Activated CD4-positive, alpha-beta T cell treated with anti-CD3 and anti-CD28 coated beads, Interleukin-2, amount 50 U/mL, for 16 hours (primary cell): ENCODE data around the gene CHAF1B.

Source experiments
- DNase-seq: peaks from one replicate; pipeline ENCODE4 v3.0.0-alpha.2; 2020

CHAF1B gene

DNA sequence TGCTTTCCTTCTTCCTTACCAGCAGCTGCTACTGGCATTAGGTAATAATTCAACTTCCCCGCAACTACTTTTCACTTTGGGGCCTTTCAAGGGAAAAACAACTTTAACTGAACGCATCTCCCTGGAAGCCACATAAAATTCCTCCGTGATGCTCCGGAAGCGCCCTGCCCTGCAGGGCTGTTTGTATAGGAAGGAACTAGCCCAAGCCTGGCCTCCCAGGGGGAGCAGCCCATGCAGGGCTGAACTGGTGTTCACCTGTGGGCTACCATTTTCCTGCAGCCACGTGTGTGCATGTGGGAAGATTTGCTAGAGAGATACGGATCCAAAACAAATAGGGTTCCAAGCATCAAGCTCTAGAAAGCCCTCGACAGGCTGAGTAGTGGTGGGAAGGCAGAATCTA, 80.3 kb downstream of the CHAF1B start:
- DNase-seq = no peak

GRCh38 chr21:36466061-36466511, 80.9 kb downstream of the CHAF1B start:
- DNase-seq = no peak
